ENCODE data around the gene MAPKBP1.

MAPKBP1 gene

DNA sequence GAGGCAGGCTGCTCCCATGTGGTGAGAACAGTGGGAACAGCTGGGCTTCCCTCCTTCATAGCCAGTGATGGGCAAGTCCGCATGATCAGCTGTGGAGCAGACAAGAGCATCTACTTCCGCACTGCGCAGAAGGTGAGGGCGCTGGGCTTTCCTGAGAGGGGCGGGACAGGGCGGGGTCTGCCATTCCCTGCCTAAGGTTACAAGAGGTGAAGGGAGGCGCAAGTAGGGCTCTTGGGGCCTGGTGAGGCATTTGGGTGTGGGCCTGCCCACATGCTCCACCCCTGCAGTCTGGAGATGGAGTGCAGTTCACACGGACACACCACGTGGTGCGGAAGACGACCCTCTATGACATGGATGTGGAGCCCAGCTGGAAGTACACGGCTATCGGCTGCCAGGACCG, 43.0 kb downstream of the MAPKBP1 start:
- TF ChIP-seq, protein P1, sequence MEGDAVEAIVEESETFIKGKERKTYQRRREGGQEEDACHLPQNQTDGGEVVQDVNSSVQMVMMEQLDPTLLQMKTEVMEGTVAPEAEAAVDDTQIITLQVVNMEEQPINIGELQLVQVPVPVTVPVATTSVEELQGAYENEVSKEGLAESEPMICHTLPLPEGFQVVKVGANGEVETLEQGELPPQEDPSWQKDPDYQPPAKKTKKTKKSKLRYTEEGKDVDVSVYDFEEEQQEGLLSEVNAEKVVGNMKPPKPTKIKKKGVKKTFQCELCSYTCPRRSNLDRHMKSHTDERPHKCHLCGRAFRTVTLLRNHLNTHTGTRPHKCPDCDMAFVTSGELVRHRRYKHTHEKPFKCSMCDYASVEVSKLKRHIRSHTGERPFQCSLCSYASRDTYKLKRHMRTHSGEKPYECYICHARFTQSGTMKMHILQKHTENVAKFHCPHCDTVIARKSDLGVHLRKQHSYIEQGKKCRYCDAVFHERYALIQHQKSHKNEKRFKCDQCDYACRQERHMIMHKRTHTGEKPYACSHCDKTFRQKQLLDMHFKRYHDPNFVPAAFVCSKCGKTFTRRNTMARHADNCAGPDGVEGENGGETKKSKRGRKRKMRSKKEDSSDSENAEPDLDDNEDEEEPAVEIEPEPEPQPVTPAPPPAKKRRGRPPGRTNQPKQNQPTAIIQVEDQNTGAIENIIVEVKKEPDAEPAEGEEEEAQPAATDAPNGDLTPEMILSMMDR (conservative IDR thresholded peaks at IDR 0.05; ENCODE audit: low read depth): no peak
- ChIA-PET CTCF (no interaction called here), POLR2A (ENCODE audit: low non-redundant PET) (no interaction called here)
- DNase-seq (ENCODE audit: low spot score): no peak
- no peak overlapping the region; the same call in 1 of the 2 replicates for H3K27ac ChIP-seq

- no peak overlapping the region; the same call in 1 of the 2 replicates for H3K27ac ChIP-seq
- ChIA-PET CTCF (interaction anchor here (0.6 kb wide), 1 partner anchor 84 kb away, joined by 4 read pairs; no protein-coding TSS in a partner anchor), POLR2A (ENCODE audit: low non-redundant PET) (no interaction called here)
- no peak for DNase-seq (ENCODE audit: low spot score)
- TF ChIP-seq, protein P1 (conservative IDR thresholded peaks at IDR 0.05; ENCODE audit: low read depth): no peak
Observed at GRCh38 chr15:41817781-41818180, 43.5 kb downstream of the MAPKBP1 start.

GRCh38 chr15:41819455-41820050, 45.3 kb downstream of the MAPKBP1 start:
- DNase-seq (ENCODE audit: low spot score): no peak
- POLR2A ChIA-PET (ENCODE audit: low non-redundant PET): no interaction called here

GRCh38 chr15:41820791-41821423, 46.6 kb downstream of the MAPKBP1 start:
- POLR2A ChIA-PET (ENCODE audit: low non-redundant PET): interaction anchor here (0.6 to 0.7 kb wide), 2 partner anchors 47 to 802 kb away, joined by 3 read pairs; partner anchors contain the start of gene MAPKBP1

More at GRCh38 chr15:41819455-41820050, 45.3 kb downstream of the MAPKBP1 start:
- H3K27ac ChIP-seq: peak overlapping the region; percentile 88
- CTCF ChIA-PET: interaction anchor here (0.6 to 1.4 kb wide), 3 partner anchors 8 to 13 kb away, joined by 3 to 4 read pairs (median 3); no protein-coding TSS in a partner anchor
- TF ChIP-seq, protein P1 (conservative IDR thresholded peaks at IDR 0.05; ENCODE audit: low read depth): no peak

GRCh38 chr15:41821831-41822230, 47.5 kb downstream of the MAPKBP1 start:
- no peak for DNase-seq (ENCODE audit: low spot score)
- H3K27ac ChIP-seq: peak overlapping the region; percentile 88
- TF ChIP-seq, protein P1 (conservative IDR thresholded peaks at IDR 0.05; ENCODE audit: low read depth): no peak
- ChIA-PET POLR2A (ENCODE audit: low non-redundant PET) (no interaction called here), CTCF (interaction anchor here (0.5 kb wide), 1 partner anchor 1109 kb away, joined by 6 read pairs; no protein-coding TSS in a partner anchor)

More at GRCh38 chr15:41820791-41821423, 46.6 kb downstream of the MAPKBP1 start:
- CTCF ChIA-PET: interaction anchor here (1.4 kb wide), 1 partner anchor 14 kb away, joined by 3 read pairs; no protein-coding TSS in a partner anchor
- H3K27ac ChIP-seq: peak overlapping the region; percentile 88
- DNase-seq (ENCODE audit: low spot score): no peak
- TF ChIP-seq, protein P1 (conservative IDR thresholded peaks at IDR 0.05; ENCODE audit: low read depth): no peak

- TF ChIP-seq, protein P1 (conservative IDR thresholded peaks at IDR 0.05; ENCODE audit: low read depth): no peak
- no peak for DNase-seq (ENCODE audit: low spot score)
- POLR2A ChIA-PET (ENCODE audit: low non-redundant PET): no interaction called here
- CTCF ChIA-PET: interaction anchor here (0.5 to 1.1 kb wide), 2 partner anchors 11 to 1110 kb away, joined by 3 to 6 read pairs; no protein-coding TSS in a partner anchor
- H3K27ac ChIP-seq: peak overlapping the region; percentile 88
Observed at GRCh38 chr15:41822471-41822870, 48.2 kb downstream of the MAPKBP1 start.
